GM12873 (cell line): ENCODE results near the gene RPS27.
A peak's percentile ranks its signal among the peaks of the same experiment; 100 is the strongest.

Experiments
- TF ChIP-seq, protein P1 (sequence below): IDR thresholded peaks from 2 replicates; pipeline ENCODE4 v1.5.1; 2012; ENCODE audit warnings: low read depth, mild to moderate bottlenecking, moderate library complexity, low read length, control low read depth; ENCODE audit not compliant: insufficient read depth; ENCODE audit errors: missing control alignments

Gene RPS27

DNA sequence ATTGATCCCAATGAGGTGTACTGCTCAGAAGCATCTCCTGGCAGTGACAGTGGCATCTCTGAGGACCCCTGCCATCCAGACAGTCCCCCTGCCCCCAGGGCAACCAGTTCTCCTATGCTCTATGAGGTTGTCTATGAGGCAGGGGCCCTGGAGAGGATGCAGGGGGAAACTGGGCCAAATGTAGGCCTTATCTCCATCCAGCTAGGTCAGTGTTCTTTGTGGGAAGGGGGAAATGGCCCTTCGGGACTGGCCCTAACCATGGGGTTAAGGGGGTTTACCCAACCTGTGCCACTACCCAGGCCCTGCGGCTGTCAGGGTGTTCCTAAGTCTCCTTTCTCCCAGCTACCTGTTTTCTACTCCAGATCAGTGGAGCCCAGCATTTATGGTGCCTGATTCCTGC is 21.6 kb upstream of the RPS27 start:
- TF ChIP-seq, protein P1, sequence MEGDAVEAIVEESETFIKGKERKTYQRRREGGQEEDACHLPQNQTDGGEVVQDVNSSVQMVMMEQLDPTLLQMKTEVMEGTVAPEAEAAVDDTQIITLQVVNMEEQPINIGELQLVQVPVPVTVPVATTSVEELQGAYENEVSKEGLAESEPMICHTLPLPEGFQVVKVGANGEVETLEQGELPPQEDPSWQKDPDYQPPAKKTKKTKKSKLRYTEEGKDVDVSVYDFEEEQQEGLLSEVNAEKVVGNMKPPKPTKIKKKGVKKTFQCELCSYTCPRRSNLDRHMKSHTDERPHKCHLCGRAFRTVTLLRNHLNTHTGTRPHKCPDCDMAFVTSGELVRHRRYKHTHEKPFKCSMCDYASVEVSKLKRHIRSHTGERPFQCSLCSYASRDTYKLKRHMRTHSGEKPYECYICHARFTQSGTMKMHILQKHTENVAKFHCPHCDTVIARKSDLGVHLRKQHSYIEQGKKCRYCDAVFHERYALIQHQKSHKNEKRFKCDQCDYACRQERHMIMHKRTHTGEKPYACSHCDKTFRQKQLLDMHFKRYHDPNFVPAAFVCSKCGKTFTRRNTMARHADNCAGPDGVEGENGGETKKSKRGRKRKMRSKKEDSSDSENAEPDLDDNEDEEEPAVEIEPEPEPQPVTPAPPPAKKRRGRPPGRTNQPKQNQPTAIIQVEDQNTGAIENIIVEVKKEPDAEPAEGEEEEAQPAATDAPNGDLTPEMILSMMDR, result no peak

DNA sequence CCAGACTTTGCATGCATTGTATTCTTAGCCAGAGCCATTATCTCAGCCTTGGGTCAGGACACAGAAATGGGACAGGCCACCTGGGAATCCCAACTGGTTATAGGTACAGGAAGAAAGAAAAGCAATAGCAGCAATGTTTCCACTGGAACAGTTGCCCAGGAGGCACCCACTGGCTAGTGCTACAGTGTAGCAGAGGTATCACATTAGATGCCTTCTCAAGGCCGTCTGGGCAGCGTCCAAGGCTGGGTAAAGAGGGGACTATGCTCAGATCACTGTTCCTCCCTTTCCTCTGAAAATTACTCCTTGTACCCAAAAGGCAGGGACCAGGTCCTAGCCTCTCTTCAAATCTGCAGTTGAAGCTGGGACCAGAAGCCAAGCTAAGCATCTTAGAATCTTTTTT is 20.2 kb upstream of the RPS27 start:
- TF ChIP-seq, protein P1, result no peak

DNA sequence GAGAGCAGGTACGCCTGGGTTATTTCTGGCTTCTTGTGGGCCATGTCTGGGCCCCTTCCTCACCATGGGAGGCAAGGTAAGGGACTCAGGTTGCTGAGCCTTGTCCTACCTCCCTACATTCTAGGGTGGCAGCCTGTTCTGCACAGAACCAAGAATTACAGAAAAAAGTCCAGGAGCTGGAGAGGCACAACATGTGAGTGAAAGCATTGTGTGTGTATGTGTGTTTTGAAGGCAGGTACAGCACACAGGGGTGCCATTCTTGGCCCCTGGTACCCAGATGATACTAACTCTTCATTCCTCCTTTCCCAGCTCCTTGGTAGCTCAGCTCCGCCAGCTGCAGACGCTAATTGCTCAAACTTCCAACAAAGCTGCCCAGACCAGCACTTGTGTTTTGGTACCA is 17.5 kb upstream of the RPS27 start:
- TF ChIP-seq, protein P1, result no peak

DNA sequence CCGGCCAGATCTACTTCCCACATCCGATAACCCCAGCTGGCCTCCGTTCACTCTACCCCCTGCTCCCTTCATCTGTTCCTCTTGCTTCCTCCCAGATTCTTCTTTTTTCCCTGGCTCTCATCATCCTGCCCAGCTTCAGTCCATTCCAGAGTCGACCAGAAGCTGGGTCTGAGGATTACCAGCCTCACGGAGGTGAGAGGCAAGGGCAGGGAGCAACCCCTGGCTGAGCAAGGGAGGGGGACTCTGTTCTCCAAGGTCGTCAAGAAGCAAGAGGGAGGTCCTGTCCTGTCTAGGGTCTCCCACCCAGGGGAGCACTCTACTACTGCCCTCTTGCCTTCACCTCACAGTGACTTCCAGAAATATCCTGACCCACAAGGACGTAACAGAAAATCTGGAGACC is 17.0 kb upstream of the RPS27 start:
- TF ChIP-seq, protein P1, result no peak

DNA sequence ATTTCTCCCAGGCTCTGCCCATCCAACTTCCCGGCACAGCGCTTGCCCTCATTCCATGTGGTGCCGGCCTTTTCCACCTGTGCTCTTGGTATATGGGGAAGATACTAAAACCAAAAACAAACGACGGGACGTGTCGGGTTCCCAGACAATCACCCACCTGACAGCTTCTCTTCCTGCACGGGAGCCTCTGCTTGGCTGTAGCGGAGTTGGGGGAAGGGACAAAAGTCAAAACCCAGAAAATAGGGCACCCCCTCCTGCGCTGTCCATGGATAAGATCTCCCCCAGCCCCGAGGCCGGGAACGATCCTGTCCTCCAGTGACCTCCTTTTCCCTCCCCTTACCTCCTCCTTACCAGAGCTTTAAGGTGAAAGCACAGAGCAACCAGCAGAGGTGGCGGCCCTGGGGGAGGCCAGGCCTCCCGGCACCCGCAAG is 13.7 kb upstream of the RPS27 start:
- TF ChIP-seq, protein P1, result no peak

DNA sequence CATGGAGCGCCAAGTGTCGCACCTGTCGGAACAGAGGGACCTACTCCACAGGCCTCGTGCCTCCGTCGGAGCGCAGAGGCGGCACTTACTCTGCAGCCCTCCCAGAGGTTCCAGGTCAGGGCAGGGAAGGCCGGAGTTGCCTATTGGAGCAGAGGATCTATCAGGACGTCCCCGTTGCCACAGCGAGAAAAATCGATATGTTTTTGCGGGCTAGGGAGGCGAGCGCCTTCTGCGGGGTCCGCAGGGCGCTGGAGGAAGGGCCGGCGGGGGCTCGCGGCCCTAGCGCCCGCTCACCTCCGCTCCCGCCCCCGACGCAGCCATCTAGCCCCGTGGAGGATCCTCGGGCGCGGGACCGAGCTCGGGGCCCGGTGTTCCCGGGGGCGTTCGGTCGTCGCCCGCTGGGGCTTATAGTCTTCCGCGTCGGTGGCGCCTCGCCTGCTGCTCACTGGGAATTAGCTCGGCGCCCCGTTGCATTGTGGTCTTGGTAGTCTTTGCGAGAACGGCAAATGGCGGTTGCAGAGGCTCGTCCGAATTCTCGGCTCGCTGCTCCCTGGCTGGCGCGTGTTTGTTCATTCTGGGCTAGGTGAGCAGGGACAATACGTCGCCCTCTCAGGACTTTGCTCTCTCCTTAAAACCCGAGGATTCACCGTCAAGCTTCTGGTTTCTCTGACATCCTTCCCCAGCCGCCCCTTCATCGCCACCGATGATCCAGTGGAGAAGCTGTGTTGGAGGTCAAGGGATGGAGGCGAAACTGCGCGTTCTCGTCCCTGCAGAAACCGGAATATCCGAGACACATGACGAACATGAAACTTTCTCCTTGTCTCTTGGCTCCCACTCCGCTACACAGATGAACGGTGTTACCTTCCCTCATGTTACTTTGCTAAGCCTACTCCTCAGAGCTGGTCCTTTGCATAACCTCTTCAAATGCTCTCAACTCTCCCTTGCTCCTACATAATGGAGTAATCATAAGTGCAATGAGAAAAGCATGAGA is 13.0 kb upstream of the RPS27 start, which contains the start of gene JTB:
TSS of gene JTB (minus strand) at position 425 of the 991 bp plus-strand sequence. CDS start at position 3, 422 bp downstream.
- TF ChIP-seq, protein P1, result peak; percentile 1

DNA sequence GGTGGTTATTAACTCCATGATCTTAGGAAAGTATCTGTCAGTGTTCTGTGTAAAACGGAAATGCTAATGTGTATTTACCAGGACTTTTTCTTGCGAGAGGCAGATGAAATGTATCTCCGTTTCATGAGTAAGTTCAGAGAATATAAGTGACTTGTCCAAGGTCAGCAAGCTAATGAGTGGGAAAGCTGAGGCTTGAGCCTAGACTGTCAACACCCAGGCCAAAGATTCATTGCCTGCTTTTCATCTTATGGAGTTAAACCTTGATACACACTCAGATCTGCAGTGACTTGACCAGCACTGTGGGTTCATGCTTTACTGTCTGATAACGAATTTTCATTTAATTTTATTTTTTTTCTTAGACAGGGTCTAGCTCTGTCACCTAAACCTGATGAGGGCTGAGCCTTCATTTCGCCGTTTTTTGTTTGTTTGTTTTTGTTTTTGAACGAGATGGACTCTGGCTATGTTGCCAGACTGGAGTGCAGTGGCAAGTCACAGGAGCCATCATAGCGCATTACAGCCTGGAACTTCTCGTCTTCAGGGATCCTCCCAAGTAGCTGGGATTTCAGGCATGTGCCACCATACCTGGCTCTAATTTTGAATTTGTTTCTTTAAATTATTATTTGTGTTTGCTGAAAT is 12.2 kb upstream of the RPS27 start:
- TF ChIP-seq, protein P1, result no peak
